Activated naive CD4-positive, alpha-beta T cell treated with anti-CD3 and anti-CD28 coated beads, Interleukin-2, amount 10 ng/mL, durations not matched to agents 7 days and 5 days (primary cell): ENCODE results near the gene ARHGAP23.
"Not testable (repeated sequence)": the region's sequence is repeated elsewhere in the genome, so short reads cannot be mapped to it uniquely, and the experiment has no call there.

Experiments
- CTCF ChIA-PET: fragments of 350-600 bp; sonication (Branson Sonifier 250); formaldehyde crosslinking; loops from one replicate; lab custom pipeline; 2021; ENCODE audit warnings: antibody characterized with exemption; lab: Charles Lee
- DNase-seq: peaks from one replicate; pipeline ENCODE4 v3.0.0-alpha.2; 2020
- H3K27ac Mint-ChIP-seq: one replicate; pipeline ENCODE4 v1.8.0; 2021; ENCODE audit warnings: mild to moderate bottlenecking, moderate library complexity, mixed read lengths
- H3K27me3 Mint-ChIP-seq: one replicate; pipeline ENCODE4 v1.8.0; 2021; ENCODE audit warnings: mild to moderate bottlenecking, mixed read lengths
- H3K36me3 Mint-ChIP-seq: one replicate; pipeline ENCODE4 v1.8.0; 2021; ENCODE audit warnings: mixed read lengths
- H3K4me1 Mint-ChIP-seq: one replicate; pipeline ENCODE4 v1.8.0; 2021; ENCODE audit warnings: mixed read lengths
- H3K4me3 Mint-ChIP-seq: one replicate; pipeline ENCODE4 v1.8.0; 2021; ENCODE audit warnings: mild to moderate bottlenecking, moderate library complexity, mixed read lengths
- H3K9me3 Mint-ChIP-seq: one replicate; pipeline ENCODE4 v1.8.0; 2021; ENCODE audit warnings: mixed read lengths

Gene ARHGAP23

DNA sequence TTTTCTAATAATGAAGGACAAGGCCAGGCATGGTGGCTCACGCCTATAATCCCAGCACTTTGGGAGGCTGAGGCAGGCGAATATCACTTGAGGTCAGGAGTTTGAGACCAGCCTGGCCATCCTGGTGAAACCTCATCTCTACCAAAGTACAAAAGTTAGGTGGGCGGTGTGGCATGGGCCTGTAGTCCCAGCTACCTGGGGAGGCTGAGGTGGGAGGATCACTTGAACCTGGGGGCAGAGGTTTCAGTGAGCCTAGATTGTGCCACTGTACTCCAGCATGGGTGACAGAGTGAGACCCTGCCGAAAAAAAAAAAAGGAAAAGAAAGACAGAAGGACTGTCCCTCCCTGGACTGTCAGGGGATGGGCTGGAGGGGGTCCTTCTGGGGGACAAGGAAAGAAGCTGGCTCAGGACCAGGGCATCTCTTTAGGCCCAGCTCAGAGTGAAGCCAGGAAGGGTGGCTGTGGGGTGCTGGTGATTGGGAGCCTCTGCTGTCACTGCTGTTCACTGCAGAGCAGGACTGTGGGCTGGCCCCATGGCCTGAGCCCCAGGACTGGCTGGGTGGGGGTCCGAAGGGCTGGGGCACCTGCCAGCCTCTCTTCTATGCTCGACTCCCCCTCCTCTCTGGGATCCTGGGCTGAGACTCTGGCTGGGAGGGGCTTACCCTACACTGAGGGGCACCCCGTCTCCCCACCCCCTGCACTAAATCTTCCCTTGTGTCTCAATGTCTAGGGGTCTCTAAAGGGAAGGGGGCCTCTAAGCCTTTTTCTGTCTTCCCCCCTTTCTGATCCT lies 909 bp upstream of the ARHGAP23 start:
- Mint-ChIP-seq H3K9me3 (no peaks in the 10 kb centered on the region), H3K4me3 (peak overlapping the region; percentile 49), H3K27me3 (peaks cover 90% of the 10 kb centered on the region), H3K4me1 (peaks cover 7% of the 10 kb centered on the region), H3K27ac (no peak overlapping the region), H3K36me3 (no peaks in the 10 kb centered on the region)
- CTCF ChIA-PET: interaction anchor here (0.6 to 2.9 kb wide), 5 partner anchors 14 to 148 kb away, joined by 3 to 11 read pairs (median 4); no protein-coding TSS in a partner anchor
- no peak for DNase-seq

DNA sequence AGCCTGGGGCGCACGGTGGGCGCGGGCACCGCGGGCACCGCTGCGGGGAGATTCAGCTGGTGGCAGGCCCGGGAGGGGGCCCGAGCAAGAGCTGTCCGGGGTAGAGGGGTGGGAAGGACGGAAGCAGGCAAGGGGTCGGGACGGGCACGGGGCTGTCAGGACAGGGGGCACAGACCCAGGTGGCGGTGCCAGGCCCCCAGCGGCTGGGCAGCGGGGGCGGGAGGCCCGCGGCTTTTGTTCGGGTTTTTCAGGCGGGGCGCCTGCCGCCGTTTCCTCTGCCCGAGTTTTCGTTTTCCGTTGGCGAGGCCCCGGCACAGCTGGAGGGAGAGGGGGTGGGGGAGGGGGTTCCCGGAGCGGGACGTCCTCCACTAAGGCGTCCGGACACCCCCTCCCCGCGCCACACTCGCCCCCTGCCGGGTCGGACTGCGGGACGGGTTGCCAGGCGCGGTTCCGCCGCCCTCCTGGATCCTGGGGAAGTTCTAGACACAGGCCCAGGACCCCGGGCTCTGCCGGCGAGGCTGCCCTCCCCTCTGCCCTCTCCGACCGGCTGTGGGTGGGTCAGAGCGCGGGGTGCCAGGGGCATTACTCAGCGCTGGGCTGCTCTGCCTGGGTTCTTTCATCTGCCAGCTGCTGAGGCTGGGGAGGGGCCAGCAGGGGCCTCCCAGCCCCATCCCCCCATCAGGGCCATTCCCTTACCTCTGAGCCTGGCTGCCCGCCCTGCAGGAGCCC lies 543 bp downstream of the ARHGAP23 start:
- Mint-ChIP-seq H3K4me3 (no peak overlapping the region), H3K4me1 (peaks cover 7% of the 10 kb centered on the region), H3K27ac (no peak overlapping the region), H3K27me3 (peaks cover 81% of the 10 kb centered on the region), H3K36me3 (no peaks in the 10 kb centered on the region), H3K9me3 (no peaks in the 10 kb centered on the region)
- peak; percentile 38 for DNase-seq
- CTCF ChIA-PET: interaction anchor here (0.6 to 2.9 kb wide), 2 partner anchors 11 to 15 kb away, joined by 3 to 11 read pairs; no protein-coding TSS in a partner anchor

DNA sequence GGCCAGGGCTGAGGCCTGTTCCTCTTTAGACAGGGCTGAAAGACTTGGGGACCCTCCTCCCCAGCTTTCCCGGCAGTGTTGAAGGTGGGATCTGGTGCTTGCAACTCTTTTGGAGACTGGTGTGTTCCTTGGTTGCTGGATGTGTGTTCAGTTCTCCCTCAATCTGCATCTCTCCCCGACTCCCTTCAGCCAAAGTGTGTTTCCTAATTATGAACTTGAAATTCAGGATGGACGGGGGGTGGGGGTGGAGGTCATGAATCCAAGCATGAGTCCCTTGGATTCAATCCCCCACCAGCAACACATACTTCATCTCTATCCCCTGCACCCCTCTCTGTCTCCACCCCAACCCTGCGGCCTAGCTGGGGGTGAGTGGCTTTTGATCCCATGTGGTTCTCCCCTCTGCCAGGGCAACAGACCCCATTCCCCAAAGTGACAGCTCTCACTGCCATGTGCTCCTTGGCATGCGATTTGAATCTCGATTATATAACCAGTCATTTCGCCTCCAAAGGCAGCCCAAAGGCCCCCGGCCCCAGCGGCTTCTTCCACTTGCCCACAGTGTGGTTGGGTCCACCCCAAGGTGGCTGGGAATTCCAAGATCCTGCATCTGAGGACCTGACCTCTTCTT lies 1.3 kb downstream of the ARHGAP23 start:
- no peak for DNase-seq
- H3K36me3 Mint-ChIP-seq: no peaks in the 10 kb centered on the region
- peaks cover 7% of the 10 kb centered on the region for H3K4me1 Mint-ChIP-seq
- CTCF ChIA-PET: no interaction called here
- peaks cover 81% of the 10 kb centered on the region for H3K27me3 Mint-ChIP-seq
- no peak overlapping the region for H3K27ac Mint-ChIP-seq
- peak overlapping the region; percentile 39 for H3K4me3 Mint-ChIP-seq
- no peaks in the 10 kb centered on the region for H3K9me3 Mint-ChIP-seq

- Mint-ChIP-seq H3K27ac (no peak overlapping the region), H3K27me3 (peaks cover 78% of the 10 kb centered on the region), H3K4me1 (peaks cover 7% of the 10 kb centered on the region), H3K4me3 (no peak overlapping the region), H3K36me3 (no peaks in the 10 kb centered on the region), H3K9me3 (no peaks in the 10 kb centered on the region)
- no peak for DNase-seq
- CTCF ChIA-PET: no interaction called here
Observed at GRCh38 chr17:38430316-38430715, 2.1 kb downstream of the ARHGAP23 start.

- Mint-ChIP-seq H3K27ac (no peak overlapping the region), H3K27me3 (peaks cover 73% of the 10 kb centered on the region), H3K4me1 (peaks cover 7% of the 10 kb centered on the region), H3K36me3 (no peaks in the 10 kb centered on the region), H3K9me3 (no peaks in the 10 kb centered on the region), H3K4me3 (no peak overlapping the region)
- no peak for DNase-seq
- CTCF ChIA-PET: no interaction called here
Observed at GRCh38 chr17:38430822-38431221, 2.6 kb downstream of the ARHGAP23 start.

DNA sequence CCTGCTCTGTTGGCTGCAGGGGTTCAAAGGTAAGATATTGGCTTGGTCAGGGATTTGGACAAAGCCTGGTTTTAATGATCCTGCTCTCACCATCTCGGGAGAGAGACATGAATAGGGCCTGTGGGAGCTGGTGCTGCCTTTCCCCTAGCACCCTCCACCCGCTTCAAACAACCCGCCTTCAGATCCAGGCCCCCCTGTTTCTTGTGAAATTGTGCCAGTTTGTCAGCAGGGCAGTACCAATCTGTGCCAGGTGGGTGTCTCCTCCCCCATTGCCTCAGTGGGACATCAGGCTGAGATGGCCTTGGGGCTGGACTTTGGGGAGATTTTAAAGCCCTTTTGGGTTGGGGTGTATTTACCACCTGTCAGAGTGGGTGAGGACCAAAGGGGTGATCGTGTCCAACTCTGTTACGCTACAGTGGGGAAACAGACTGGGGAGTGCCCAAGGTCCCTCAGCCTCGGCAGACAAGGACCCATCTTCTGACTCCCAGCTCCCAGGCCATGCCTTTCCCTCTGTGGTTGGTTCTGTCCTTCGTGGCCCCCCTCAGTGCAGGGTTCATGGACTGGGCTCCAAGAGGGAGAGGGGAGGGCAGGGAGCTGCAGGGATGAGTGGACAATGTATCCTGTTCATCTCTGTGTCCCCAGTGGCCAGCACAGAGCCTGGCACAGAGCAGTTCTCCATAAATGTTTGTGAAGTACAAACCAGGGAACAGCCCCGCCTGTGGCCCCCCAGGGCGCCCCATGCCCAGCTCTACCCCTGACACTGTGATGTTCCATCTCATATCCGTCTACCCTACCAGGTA lies 3.3 kb downstream of the ARHGAP23 start:
- Mint-ChIP-seq H3K4me1 (peaks cover 7% of the 10 kb centered on the region), H3K9me3 (no peaks in the 10 kb centered on the region), H3K27ac (no peak overlapping the region), H3K36me3 (no peaks in the 10 kb centered on the region), H3K27me3 (peaks cover 66% of the 10 kb centered on the region), H3K4me3 (no peak overlapping the region)
- DNase-seq: no peak
- CTCF ChIA-PET: interaction anchor here (0.8 kb wide), 1 partner anchor 82 kb away, joined by 3 read pairs; no protein-coding TSS in a partner anchor

DNA sequence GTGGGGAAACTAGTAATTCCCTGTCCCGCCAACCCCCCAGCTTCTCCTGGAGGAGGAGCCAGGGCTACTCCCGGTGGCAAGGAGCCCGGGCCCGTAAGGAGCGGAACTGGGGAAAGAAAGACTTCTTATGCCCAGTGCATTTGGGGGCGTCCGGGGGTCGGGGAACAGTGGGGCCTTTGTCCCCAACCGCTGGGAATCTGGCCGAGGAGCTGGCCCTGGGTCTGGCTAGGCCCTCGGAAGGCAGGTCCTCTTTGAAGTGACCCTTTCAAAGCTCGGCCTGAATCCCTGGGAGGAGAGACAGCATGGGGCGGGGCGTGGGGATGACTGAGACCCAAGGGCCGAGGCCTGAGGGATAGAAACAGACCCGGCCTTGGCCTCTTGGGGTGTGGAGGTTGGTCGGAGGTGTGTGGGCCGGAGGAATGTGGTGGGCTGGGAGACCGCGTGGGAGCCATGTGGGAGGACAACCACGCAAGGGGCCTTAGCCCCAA lies 6.0 kb downstream of the ARHGAP23 start:
- no peak overlapping the region for H3K27ac Mint-ChIP-seq
- CTCF ChIA-PET: no interaction called here

DNA sequence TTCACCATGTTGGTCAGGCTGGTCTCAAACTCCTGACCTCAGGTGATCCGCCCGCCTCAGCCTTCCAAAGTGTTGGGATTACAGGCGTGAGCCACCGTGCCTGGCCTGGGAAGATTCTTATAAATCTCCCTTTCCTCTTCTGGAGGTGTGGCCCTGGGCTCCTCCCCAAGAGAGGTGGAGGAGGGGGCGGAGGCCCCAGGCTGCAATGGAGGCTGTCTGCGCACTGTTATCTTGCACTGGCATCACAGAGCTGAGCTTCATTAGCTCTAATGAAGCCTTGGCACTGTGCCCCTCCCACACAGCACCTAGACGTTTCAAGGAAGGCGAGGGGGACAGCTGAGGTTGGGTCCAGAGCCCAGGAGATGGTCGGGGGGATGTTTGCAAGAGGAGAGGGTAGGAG lies 7.5 kb downstream of the ARHGAP23 start:
- CTCF ChIA-PET: interaction anchor here (1.6 kb wide), 1 partner anchor 12 kb away, joined by 4 read pairs; no protein-coding TSS in a partner anchor
- DNase-seq: no peak
- H3K27me3 Mint-ChIP-seq: peaks cover 27% of the 10 kb centered on the region
- H3K4me3 Mint-ChIP-seq: no peak overlapping the region
- no peaks in the 10 kb centered on the region for H3K9me3 Mint-ChIP-seq
- no peak overlapping the region for H3K27ac Mint-ChIP-seq
- no peaks in the 10 kb centered on the region for H3K4me1 Mint-ChIP-seq
- no peaks in the 10 kb centered on the region for H3K36me3 Mint-ChIP-seq

More for the DNA sequence above, 6.0 kb downstream of the ARHGAP23 start:
- Mint-ChIP-seq H3K4me1 (peaks cover 2% of the 10 kb centered on the region), H3K4me3 (no peak overlapping the region), H3K36me3 (no peaks in the 10 kb centered on the region), H3K9me3 (no peaks in the 10 kb centered on the region), H3K27me3 (peaks cover 40% of the 10 kb centered on the region)
- no peak for DNase-seq

GRCh38 chr17:38436386-38436785 lies 8.1 kb downstream of the ARHGAP23 start:
- H3K4me1 Mint-ChIP-seq: no peaks in the 10 kb centered on the region
- no peak overlapping the region for H3K4me3 Mint-ChIP-seq
- H3K27me3 Mint-ChIP-seq: peaks cover 25% of the 10 kb centered on the region
- DNase-seq: no peak
- CTCF ChIA-PET: no interaction called here
- H3K27ac Mint-ChIP-seq: no peak overlapping the region
- H3K36me3 Mint-ChIP-seq: no peaks in the 10 kb centered on the region
- H3K9me3 Mint-ChIP-seq: no peaks in the 10 kb centered on the region

DNA sequence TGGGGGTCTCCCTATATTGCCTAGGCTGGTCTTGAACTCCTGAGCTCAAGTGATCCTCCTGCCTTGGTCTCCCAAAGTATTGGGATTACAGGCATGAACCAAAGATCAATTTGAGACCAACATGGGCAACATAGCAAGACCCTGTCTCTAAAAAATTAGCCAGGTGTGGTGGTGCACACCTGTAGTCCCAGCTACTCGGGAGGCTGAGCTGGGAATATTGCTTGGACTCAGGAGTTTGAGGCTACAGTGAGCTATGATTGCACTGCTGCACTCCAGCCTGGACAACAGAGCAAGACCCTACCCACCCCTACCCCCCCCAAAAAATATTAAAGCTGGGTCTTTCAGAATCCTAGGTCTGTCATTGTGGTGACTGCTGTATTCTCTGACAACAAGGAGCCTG lies 9.0 kb downstream of the ARHGAP23 start:
- H3K4me3 Mint-ChIP-seq, DNase-seq, H3K27ac Mint-ChIP-seq, H3K4me1 Mint-ChIP-seq, CTCF ChIA-PET, H3K9me3 Mint-ChIP-seq, H3K36me3 Mint-ChIP-seq: not testable (repeated sequence)
- H3K27me3 Mint-ChIP-seq: peaks cover 26% of the 10 kb centered on the region

GRCh38 chr17:38439436-38439835 lies 11.2 kb downstream of the ARHGAP23 start:
- H3K4me1 Mint-ChIP-seq: peaks cover 7% of the 10 kb centered on the region
- no peak for DNase-seq
- no peak overlapping the region for H3K27ac Mint-ChIP-seq
- H3K36me3 Mint-ChIP-seq: no peaks in the 10 kb centered on the region
- H3K4me3 Mint-ChIP-seq: no peak overlapping the region
- H3K9me3 Mint-ChIP-seq: no peaks in the 10 kb centered on the region
- H3K27me3 Mint-ChIP-seq: peaks cover 38% of the 10 kb centered on the region
- CTCF ChIA-PET: interaction anchor here (1.0 kb wide), 1 partner anchor 11 kb away, joined by 3 read pairs; no protein-coding TSS in a partner anchor

DNA sequence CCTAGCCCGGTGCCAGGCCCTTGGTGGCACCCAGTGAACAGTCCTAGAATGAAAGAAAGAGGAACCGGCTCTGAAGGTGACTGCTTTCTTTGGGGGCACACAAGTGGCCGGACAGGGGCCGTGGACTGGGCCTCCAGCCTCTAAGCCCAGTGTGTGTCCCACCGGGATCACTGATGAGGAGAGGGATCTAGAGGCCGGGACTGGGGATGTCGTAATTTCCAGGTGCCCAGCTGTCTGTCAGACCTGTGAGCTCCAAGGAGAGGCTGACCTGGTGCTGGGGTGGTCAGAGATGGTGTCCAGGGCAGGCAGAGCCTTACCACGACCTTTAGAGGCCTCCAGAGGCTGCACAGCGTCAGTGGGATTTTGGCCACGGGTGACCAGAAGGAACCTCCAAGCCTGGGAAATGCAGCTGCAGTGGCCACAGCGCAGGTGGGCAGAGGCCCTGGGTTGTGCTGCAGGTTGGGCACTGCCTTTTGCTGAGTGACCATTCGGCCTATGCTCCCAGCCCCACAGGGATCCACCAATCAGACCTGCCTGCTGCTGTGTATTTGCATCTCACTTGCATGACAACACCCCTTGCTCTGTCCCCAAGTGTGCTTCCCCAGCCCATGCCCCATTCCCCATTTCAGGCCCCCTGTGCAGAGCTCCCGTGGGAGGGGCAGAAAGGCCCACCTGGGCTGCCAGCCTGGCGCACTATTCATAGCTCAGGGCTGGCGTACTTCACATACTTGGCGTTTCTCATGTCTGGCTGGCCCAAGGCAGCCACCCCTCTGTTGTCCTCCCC lies 12.5 kb downstream of the ARHGAP23 start:
- no peaks in the 10 kb centered on the region for H3K36me3 Mint-ChIP-seq
- peaks cover 7% of the 10 kb centered on the region for H3K4me1 Mint-ChIP-seq
- H3K27ac Mint-ChIP-seq: no peak overlapping the region
- peaks cover 37% of the 10 kb centered on the region for H3K27me3 Mint-ChIP-seq
- CTCF ChIA-PET: no interaction called here
- DNase-seq: no peak
- no peaks in the 10 kb centered on the region for H3K9me3 Mint-ChIP-seq
- no peak overlapping the region for H3K4me3 Mint-ChIP-seq
